ENCODE data around the gene SULT1B1.

SULT1B1 gene

GRCh38 chr4:69726971-69727370 lies 33.4 kb downstream of the SULT1B1 start:
- H3K36me3 ChIP-seq (ENCODE audit: control insufficient read depth, insufficient read depth, low read length) = no peaks in the 10 kb centered on the region
- no peaks in the 10 kb centered on the region; the same call in 1 of the 2 replicates for H3K4me1 ChIP-seq (ENCODE audit: control insufficient read depth, insufficient read depth, low read length)
- no peak overlapping the region for H3K9ac ChIP-seq (ENCODE audit: low read length)
- H3K27ac ChIP-seq (ENCODE audit: low read depth, low read length) = no peak overlapping the region
- H3K27me3 ChIP-seq (ENCODE audit: control insufficient read depth, insufficient read depth, low read length) = no peaks in the 10 kb centered on the region
- H3K4me3 ChIP-seq (ENCODE audit: low read depth, low read length) = no peak overlapping the region
- no peaks in the 10 kb centered on the region for H3K9me3 ChIP-seq (ENCODE audit: control insufficient read depth, insufficient read depth, low read depth, low read length)

GRCh38 chr4:69718396-69719271 lies 41.8 kb downstream of the SULT1B1 start:
- H3K4me1 ChIP-seq (ENCODE audit: control insufficient read depth, insufficient read depth, low read length) = peaks cover 3% of the 10 kb centered on the region; the same call in 1 of the 2 replicates
- no peak overlapping the region for H3K27ac ChIP-seq (ENCODE audit: low read depth, low read length)
- H3K9me3 ChIP-seq (ENCODE audit: control insufficient read depth, insufficient read depth, low read depth, low read length) = no peaks in the 10 kb centered on the region
- H3K36me3 ChIP-seq (ENCODE audit: control insufficient read depth, insufficient read depth, low read length) = no peaks in the 10 kb centered on the region
- no peak overlapping the region for H3K4me3 ChIP-seq (ENCODE audit: low read depth, low read length)
- H3K9ac ChIP-seq (ENCODE audit: low read length) = no peak overlapping the region
- H3K27me3 ChIP-seq (ENCODE audit: control insufficient read depth, insufficient read depth, low read length) = no peaks in the 10 kb centered on the region

GRCh38 chr4:69717778-69718177 lies 42.6 kb downstream of the SULT1B1 start:
- no peaks in the 10 kb centered on the region for H3K27me3 ChIP-seq (ENCODE audit: control insufficient read depth, insufficient read depth, low read length)
- peaks cover 3% of the 10 kb centered on the region; the same call in 1 of the 2 replicates for H3K4me1 ChIP-seq (ENCODE audit: control insufficient read depth, insufficient read depth, low read length)
- no peaks in the 10 kb centered on the region for H3K9me3 ChIP-seq (ENCODE audit: control insufficient read depth, insufficient read depth, low read depth, low read length)
- no peak overlapping the region for H3K9ac ChIP-seq (ENCODE audit: low read length)
- H3K27ac ChIP-seq (ENCODE audit: low read depth, low read length) = no peak overlapping the region
- H3K4me3 ChIP-seq (ENCODE audit: low read depth, low read length) = no peak overlapping the region
- no peaks in the 10 kb centered on the region for H3K36me3 ChIP-seq (ENCODE audit: control insufficient read depth, insufficient read depth, low read length)

GRCh38 chr4:69716654-69717053 lies 43.8 kb downstream of the SULT1B1 start:
- Histone ChIP-seq H3K4me1 (ENCODE audit: control insufficient read depth, insufficient read depth, low read length) (peaks cover 3% of the 10 kb centered on the region; the same call in 1 of the 2 replicates), H3K27me3 (ENCODE audit: control insufficient read depth, insufficient read depth, low read length) (no peaks in the 10 kb centered on the region), H3K27ac (ENCODE audit: low read depth, low read length) (no peak overlapping the region), H3K9ac (ENCODE audit: low read length) (no peak overlapping the region), H3K9me3 (ENCODE audit: control insufficient read depth, insufficient read depth, low read depth, low read length) (no peaks in the 10 kb centered on the region), H3K4me3 (ENCODE audit: low read depth, low read length) (no peak overlapping the region), H3K36me3 (ENCODE audit: control insufficient read depth, insufficient read depth, low read length) (no peaks in the 10 kb centered on the region)

GRCh38 chr4:69714086-69714485 lies 46.3 kb downstream of the SULT1B1 start:
- Histone ChIP-seq H3K9ac (ENCODE audit: low read length) (no peak overlapping the region), H3K4me1 (ENCODE audit: control insufficient read depth, insufficient read depth, low read length) (peaks cover 3% of the 10 kb centered on the region; the same call in 1 of the 2 replicates), H3K27ac (ENCODE audit: low read depth, low read length) (no peak overlapping the region), H3K27me3 (ENCODE audit: control insufficient read depth, insufficient read depth, low read length) (no peaks in the 10 kb centered on the region), H3K4me3 (ENCODE audit: low read depth, low read length) (no peak overlapping the region), H3K36me3 (ENCODE audit: control insufficient read depth, insufficient read depth, low read length) (no peaks in the 10 kb centered on the region), H3K9me3 (ENCODE audit: control insufficient read depth, insufficient read depth, low read depth, low read length) (peaks cover 15% of the 10 kb centered on the region)

- no peaks in the 10 kb centered on the region for H3K27me3 ChIP-seq (ENCODE audit: control insufficient read depth, insufficient read depth, low read length)
- no peak overlapping the region for H3K4me3 ChIP-seq (ENCODE audit: low read depth, low read length)
- H3K9me3 ChIP-seq (ENCODE audit: control insufficient read depth, insufficient read depth, low read depth, low read length) = peaks cover 17% of the 10 kb centered on the region
- H3K9ac ChIP-seq (ENCODE audit: low read length) = no peak overlapping the region
- H3K36me3 ChIP-seq (ENCODE audit: control insufficient read depth, insufficient read depth, low read length) = no peaks in the 10 kb centered on the region
- no peak overlapping the region for H3K27ac ChIP-seq (ENCODE audit: low read depth, low read length)
- H3K4me1 ChIP-seq (ENCODE audit: control insufficient read depth, insufficient read depth, low read length) = peaks cover 3% of the 10 kb centered on the region; the same call in 1 of the 2 replicates
Observed at GRCh38 chr4:69713593-69713992, 46.8 kb downstream of the SULT1B1 start.

- peaks cover 17% of the 10 kb centered on the region for H3K9me3 ChIP-seq (ENCODE audit: control insufficient read depth, insufficient read depth, low read depth, low read length)
- no peak overlapping the region for H3K27ac ChIP-seq (ENCODE audit: low read depth, low read length)
- no peak overlapping the region for H3K4me3 ChIP-seq (ENCODE audit: low read depth, low read length)
- no peaks in the 10 kb centered on the region for H3K4me1 ChIP-seq (ENCODE audit: control insufficient read depth, insufficient read depth, low read length)
- no peaks in the 10 kb centered on the region for H3K36me3 ChIP-seq (ENCODE audit: control insufficient read depth, insufficient read depth, low read length)
- H3K9ac ChIP-seq (ENCODE audit: low read length) = no peak overlapping the region
- H3K27me3 ChIP-seq (ENCODE audit: control insufficient read depth, insufficient read depth, low read length) = no peaks in the 10 kb centered on the region
Observed at GRCh38 chr4:69710580-69710979, 49.8 kb downstream of the SULT1B1 start.

GRCh38 chr4:69708211-69708610 lies 52.2 kb downstream of the SULT1B1 start:
- Histone ChIP-seq H3K27ac (ENCODE audit: low read depth, low read length) (no peak overlapping the region), H3K4me3 (ENCODE audit: low read depth, low read length) (no peak overlapping the region), H3K9ac (ENCODE audit: low read length) (no peak overlapping the region), H3K9me3 (ENCODE audit: control insufficient read depth, insufficient read depth, low read depth, low read length) (peaks cover 17% of the 10 kb centered on the region), H3K36me3 (ENCODE audit: control insufficient read depth, insufficient read depth, low read length) (no peaks in the 10 kb centered on the region), H3K27me3 (ENCODE audit: control insufficient read depth, insufficient read depth, low read length) (no peaks in the 10 kb centered on the region), H3K4me1 (ENCODE audit: control insufficient read depth, insufficient read depth, low read length) (no peaks in the 10 kb centered on the region)

GRCh38 chr4:69707807-69708206 lies 52.6 kb downstream of the SULT1B1 start:
- H3K9me3 ChIP-seq (ENCODE audit: control insufficient read depth, insufficient read depth, low read depth, low read length) = peaks cover 17% of the 10 kb centered on the region
- H3K36me3 ChIP-seq (ENCODE audit: control insufficient read depth, insufficient read depth, low read length) = no peaks in the 10 kb centered on the region
- H3K4me3 ChIP-seq (ENCODE audit: low read depth, low read length) = no peak overlapping the region
- no peak overlapping the region for H3K9ac ChIP-seq (ENCODE audit: low read length)
- H3K4me1 ChIP-seq (ENCODE audit: control insufficient read depth, insufficient read depth, low read length) = no peaks in the 10 kb centered on the region
- H3K27me3 ChIP-seq (ENCODE audit: control insufficient read depth, insufficient read depth, low read length) = no peaks in the 10 kb centered on the region
- no peak overlapping the region for H3K27ac ChIP-seq (ENCODE audit: low read depth, low read length)

GRCh38 chr4:69702201-69702600 lies 58.2 kb downstream of the SULT1B1 start:
- Histone ChIP-seq H3K4me1 (ENCODE audit: control insufficient read depth, insufficient read depth, low read length) (no peaks in the 10 kb centered on the region), H3K27me3 (ENCODE audit: control insufficient read depth, insufficient read depth, low read length) (no peaks in the 10 kb centered on the region), H3K9ac (ENCODE audit: low read length) (no peak overlapping the region), H3K27ac (ENCODE audit: low read depth, low read length) (no peak overlapping the region), H3K36me3 (ENCODE audit: control insufficient read depth, insufficient read depth, low read length) (no peaks in the 10 kb centered on the region), H3K9me3 (ENCODE audit: control insufficient read depth, insufficient read depth, low read depth, low read length) (no peaks in the 10 kb centered on the region), H3K4me3 (ENCODE audit: low read depth, low read length) (no peak overlapping the region)

- Histone ChIP-seq H3K4me3 (ENCODE audit: low read depth, low read length) (no peak overlapping the region), H3K36me3 (ENCODE audit: control insufficient read depth, insufficient read depth, low read length) (no peaks in the 10 kb centered on the region), H3K4me1 (ENCODE audit: control insufficient read depth, insufficient read depth, low read length) (no peaks in the 10 kb centered on the region), H3K9ac (ENCODE audit: low read length) (no peak overlapping the region), H3K27ac (ENCODE audit: low read depth, low read length) (no peak overlapping the region), H3K27me3 (ENCODE audit: control insufficient read depth, insufficient read depth, low read length) (no peaks in the 10 kb centered on the region), H3K9me3 (ENCODE audit: control insufficient read depth, insufficient read depth, low read depth, low read length) (no peaks in the 10 kb centered on the region)
Observed at GRCh38 chr4:69701696-69702095, 58.7 kb downstream of the SULT1B1 start.
